Neutrophil (primary cell): ENCODE measurements around the gene PFN3.
A peak's percentile ranks its signal among the peaks of the same experiment; 100 is the strongest.

ENCODE experiments used
- H3K27ac ChIP-seq: fragments of 200-600 bp; sonication (generic); 2 replicates; pipeline ENCODE4 v1.5.1; 2016; ENCODE audit warnings: mild to moderate bottlenecking, moderate library complexity
- H3K27me3 ChIP-seq: fragments of 200-600 bp; sonication (generic); 2 replicates; pipeline ENCODE4 v1.6.0; 2016; ENCODE audit warnings: mild to moderate bottlenecking
- H3K36me3 ChIP-seq: fragments of 200-600 bp; sonication (generic); 2 replicates; pipeline ENCODE4 v1.5.1; 2017
- H3K4me1 ChIP-seq, 2 experiments: fragments of 200-600 bp in 1 of 2; sonication (generic) in 1 of 2; 1 replicate in 1 of 2; 2 replicates in 1 of 2; pipeline versions ENCODE4 v1.5.1 to v1.6.1; 2013 to 2016; ENCODE audit warnings: low read depth in 1 of 2, low read length in 1 of 2, mild to moderate bottlenecking in 1 of 2, moderate library complexity in 1 of 2; ENCODE audit not compliant: control insufficient read depth in 1 of 2, insufficient read depth in 1 of 2
- H3K4me3 ChIP-seq, 2 experiments: fragments of 200-600 bp in 1 of 2; sonication (generic) in 1 of 2; 1 replicate in 1 of 2; 2 replicates in 1 of 2; pipeline ENCODE4 v1.5.1; 2013 to 2016; ENCODE audit warnings: low read depth in 1 of 2, low read length in 1 of 2, mild to moderate bottlenecking in 1 of 2, moderate library complexity in 1 of 2
- H3K9me3 ChIP-seq: fragments of 200-600 bp; sonication (generic); 2 replicates; pipeline ENCODE4 v1.5.1; 2016
- CTCF ChIP-seq: fragments of 200-600 bp; sonication (generic); IDR thresholded peaks from 2 replicates; pipeline ENCODE4 v1.5.1; 2016; ENCODE audit warnings: antibody characterized with exemption

The PFN3 gene

GRCh38 chr5:177431317-177432142 lies 31.1 kb upstream of the PFN3 start:
- Histone ChIP-seq H3K36me3 (peaks cover 65% of the 10 kb centered on the region), H3K27ac (peak overlapping the region; percentile 98), H3K4me1 (peaks cover 86 to 89% of the 10 kb centered on the region in 2 experiments), H3K9me3 (no peaks in the 10 kb centered on the region), H3K4me3 (peak overlapping the region; percentile 88 to 97), H3K27me3 (no peaks in the 10 kb centered on the region)
- TF ChIP-seq CTCF = peak; percentile 49

GRCh38 chr5:177430972-177431316 lies 30.5 kb upstream of the PFN3 start:
- peaks cover 82 to 85% of the 10 kb centered on the region in 2 experiments for H3K4me1 ChIP-seq
- TF ChIP-seq CTCF = no peak
- no peaks in the 10 kb centered on the region for H3K9me3 ChIP-seq
- peak overlapping the region; percentile 88 to 97 for H3K4me3 ChIP-seq
- peaks cover 59% of the 10 kb centered on the region for H3K36me3 ChIP-seq
- no peaks in the 10 kb centered on the region for H3K27me3 ChIP-seq
- peak overlapping the region; percentile 98 for H3K27ac ChIP-seq

GRCh38 chr5:177430140-177430951 lies 29.9 kb upstream of the PFN3 start:
- peaks cover 83 to 85% of the 10 kb centered on the region in 2 experiments for H3K4me1 ChIP-seq
- peak overlapping the region; percentile 88 to 97 for H3K4me3 ChIP-seq
- H3K27ac ChIP-seq = peak overlapping the region; percentile 98

GRCh38 chr5:177429248-177430040 lies 29.0 kb upstream of the PFN3 start:
- H3K27ac ChIP-seq = peak overlapping the region; percentile 98
- H3K9me3 ChIP-seq = no peaks in the 10 kb centered on the region
- H3K4me1 ChIP-seq = peaks cover 80 to 85% of the 10 kb centered on the region in 2 experiments
- H3K27me3 ChIP-seq = no peaks in the 10 kb centered on the region
- H3K4me3 ChIP-seq = peak overlapping the region; percentile 88 to 97
- TF ChIP-seq CTCF = peak; percentile 61
- H3K36me3 ChIP-seq = peaks cover 44% of the 10 kb centered on the region

More at GRCh38 chr5:177430140-177430951, 29.9 kb upstream of the PFN3 start:
- Histone ChIP-seq H3K27me3 (no peaks in the 10 kb centered on the region), H3K9me3 (no peaks in the 10 kb centered on the region), H3K36me3 (peaks cover 53% of the 10 kb centered on the region)
- TF ChIP-seq CTCF = no peak

GRCh38 chr5:177428574-177429217 lies 28.2 kb upstream of the PFN3 start:
- Histone ChIP-seq H3K36me3 (peaks cover 37% of the 10 kb centered on the region), H3K27ac (peak overlapping the region; percentile 98), H3K4me3 (peak overlapping the region; percentile 88 to 97), H3K4me1 (peaks cover 73 to 80% of the 10 kb centered on the region in 2 experiments), H3K27me3 (no peaks in the 10 kb centered on the region), H3K9me3 (no peaks in the 10 kb centered on the region)
- no peak for TF ChIP-seq CTCF
